Measurements from ENCODE around the gene CD82.
A peak's percentile ranks its signal among the peaks of the same experiment; 100 is the strongest.

The CD82 gene

GRCh38 chr11:44631831-44632230, 66.4 kb downstream of the CD82 start:
- no peak overlapping the region for H3K4me3 ChIP-seq (ENCODE audit: low read depth, low read length)
- DNase-seq (ENCODE audit: low read depth), result no peak
- TF ChIP-seq, protein P1, sequence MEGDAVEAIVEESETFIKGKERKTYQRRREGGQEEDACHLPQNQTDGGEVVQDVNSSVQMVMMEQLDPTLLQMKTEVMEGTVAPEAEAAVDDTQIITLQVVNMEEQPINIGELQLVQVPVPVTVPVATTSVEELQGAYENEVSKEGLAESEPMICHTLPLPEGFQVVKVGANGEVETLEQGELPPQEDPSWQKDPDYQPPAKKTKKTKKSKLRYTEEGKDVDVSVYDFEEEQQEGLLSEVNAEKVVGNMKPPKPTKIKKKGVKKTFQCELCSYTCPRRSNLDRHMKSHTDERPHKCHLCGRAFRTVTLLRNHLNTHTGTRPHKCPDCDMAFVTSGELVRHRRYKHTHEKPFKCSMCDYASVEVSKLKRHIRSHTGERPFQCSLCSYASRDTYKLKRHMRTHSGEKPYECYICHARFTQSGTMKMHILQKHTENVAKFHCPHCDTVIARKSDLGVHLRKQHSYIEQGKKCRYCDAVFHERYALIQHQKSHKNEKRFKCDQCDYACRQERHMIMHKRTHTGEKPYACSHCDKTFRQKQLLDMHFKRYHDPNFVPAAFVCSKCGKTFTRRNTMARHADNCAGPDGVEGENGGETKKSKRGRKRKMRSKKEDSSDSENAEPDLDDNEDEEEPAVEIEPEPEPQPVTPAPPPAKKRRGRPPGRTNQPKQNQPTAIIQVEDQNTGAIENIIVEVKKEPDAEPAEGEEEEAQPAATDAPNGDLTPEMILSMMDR (IDR thresholded peaks at IDR 0.05; ENCODE audit: insufficient read depth, low read depth, low read length, missing control alignments), result no peak

- no peak overlapping the region for H3K4me3 ChIP-seq (ENCODE audit: low read depth, low read length)
- TF ChIP-seq, protein P1 (IDR thresholded peaks at IDR 0.05; ENCODE audit: insufficient read depth, low read depth, low read length, missing control alignments), result peak; percentile 63
- DNase-seq (ENCODE audit: low read depth), result peak; percentile 54
Observed at GRCh38 chr11:44632466-44633123, 67.1 kb downstream of the CD82 start.

GRCh38 chr11:44633641-44634040, 68.2 kb downstream of the CD82 start:
- DNase-seq (ENCODE audit: low read depth), result no peak
- H3K4me3 ChIP-seq (ENCODE audit: low read depth, low read length), result no peak overlapping the region
- TF ChIP-seq, protein P1 (IDR thresholded peaks at IDR 0.05; ENCODE audit: insufficient read depth, low read depth, low read length, missing control alignments), result no peak

DNA sequence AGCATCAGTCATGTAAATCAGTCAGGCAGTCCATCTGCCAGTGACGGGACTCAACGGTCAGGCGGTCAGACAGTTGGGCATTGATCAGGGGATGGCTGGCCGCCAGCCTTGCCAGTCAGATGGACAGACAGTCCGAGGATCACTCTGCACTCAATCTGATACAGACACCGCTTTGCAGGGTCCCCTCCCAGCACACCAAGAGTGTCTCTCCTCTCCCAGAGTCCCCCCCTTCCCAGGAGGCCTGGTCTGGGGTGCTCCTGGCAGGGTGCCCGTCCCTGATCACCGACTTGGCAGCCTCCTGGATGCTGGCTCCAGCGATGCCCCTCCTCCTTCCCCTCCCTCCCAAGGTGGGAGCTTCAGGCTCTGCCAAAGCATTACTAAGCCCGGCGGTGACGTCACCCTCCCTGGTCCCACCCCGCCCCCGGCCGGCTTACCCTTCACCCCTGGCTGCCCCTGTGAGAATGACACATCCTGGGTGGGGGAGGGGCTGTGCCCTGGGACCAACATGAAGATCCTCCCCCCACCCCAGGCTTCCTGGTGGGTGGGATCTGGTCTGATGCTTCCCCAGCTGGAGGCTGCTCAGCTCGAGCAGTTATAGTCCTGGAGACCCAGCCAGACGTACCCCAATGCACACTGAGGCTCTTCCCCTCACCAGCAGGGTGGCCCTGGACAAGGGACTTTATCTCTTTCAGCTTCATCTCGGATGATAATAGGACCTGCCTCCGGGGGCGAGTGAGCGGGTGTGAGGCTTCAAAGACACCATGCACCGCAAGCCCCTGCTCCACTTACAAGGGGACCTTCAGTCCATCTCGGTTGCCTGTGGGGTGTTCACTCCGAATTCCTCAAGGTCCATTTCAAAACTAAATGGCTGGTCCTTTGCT, 69.2 kb downstream of the CD82 start:
- no peak overlapping the region for H3K4me3 ChIP-seq (ENCODE audit: low read depth, low read length)
- TF ChIP-seq, protein P1 (IDR thresholded peaks at IDR 0.05; ENCODE audit: insufficient read depth, low read depth, low read length, missing control alignments), result no peak
- DNase-seq (ENCODE audit: low read depth), result no peak

DNA sequence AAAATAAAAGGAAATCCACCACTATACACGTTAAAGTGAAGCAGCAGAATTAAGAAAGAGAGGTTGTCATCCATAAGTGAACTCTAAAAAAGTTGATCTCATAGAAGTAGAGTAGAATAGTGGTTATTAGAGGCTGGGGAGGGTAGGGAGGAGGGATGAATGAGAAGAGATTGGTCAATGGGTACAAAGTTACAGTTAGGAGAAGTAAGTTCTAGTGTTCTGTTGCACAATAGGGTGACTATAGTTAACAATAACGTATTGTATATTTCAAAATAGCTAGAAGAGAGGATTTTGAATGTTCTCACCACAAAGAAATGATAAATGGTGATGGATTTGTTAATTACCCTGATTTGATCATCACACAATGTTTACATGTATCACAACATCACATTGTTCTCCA, 72.0 kb downstream of the CD82 start:
- H3K4me3 ChIP-seq (ENCODE audit: low read depth, low read length), result no peak overlapping the region
- DNase-seq (ENCODE audit: low read depth), result no peak
- TF ChIP-seq, protein P1 (IDR thresholded peaks at IDR 0.05; ENCODE audit: insufficient read depth, low read depth, low read length, missing control alignments), result no peak

DNA sequence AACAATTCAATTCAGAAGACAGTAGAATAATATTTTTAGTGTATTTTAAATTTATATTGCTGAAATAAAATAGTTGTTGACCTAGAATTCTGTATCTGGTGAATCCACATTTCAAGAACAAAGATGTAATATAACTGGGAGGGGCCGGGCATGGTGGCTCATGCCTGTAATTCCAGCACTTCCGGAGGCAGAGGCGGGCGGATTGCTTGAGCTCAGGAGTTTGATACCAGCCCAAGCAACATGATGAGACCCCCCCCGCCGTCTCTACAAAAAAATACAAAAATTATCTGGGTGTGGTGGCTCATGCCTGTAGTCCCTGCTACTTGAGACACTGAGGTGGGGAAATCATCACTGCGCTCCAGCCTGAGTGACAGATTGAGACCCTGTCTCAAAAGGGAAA, 72.6 kb downstream of the CD82 start:
- H3K4me3 ChIP-seq (ENCODE audit: low read depth, low read length), result no peak overlapping the region
- TF ChIP-seq, protein P1 (IDR thresholded peaks at IDR 0.05; ENCODE audit: insufficient read depth, low read depth, low read length, missing control alignments), result no peak
- DNase-seq (ENCODE audit: low read depth), result no peak

All from GM12865 (cell line).